ENCODE results near the gene OR52W1. TPM values are rescaled to one million over a fixed set of nuclear protein-coding genes. Genes with fewer than 3 reads are reported as not detected.
"Not testable (repeated sequence)": the region's sequence is repeated elsewhere in the genome, so short reads cannot be mapped to it uniquely, and the experiment has no call there.

Gene OR52W1
- total RNA-seq, 1 donor from 2014 or later: not detected

DNA sequence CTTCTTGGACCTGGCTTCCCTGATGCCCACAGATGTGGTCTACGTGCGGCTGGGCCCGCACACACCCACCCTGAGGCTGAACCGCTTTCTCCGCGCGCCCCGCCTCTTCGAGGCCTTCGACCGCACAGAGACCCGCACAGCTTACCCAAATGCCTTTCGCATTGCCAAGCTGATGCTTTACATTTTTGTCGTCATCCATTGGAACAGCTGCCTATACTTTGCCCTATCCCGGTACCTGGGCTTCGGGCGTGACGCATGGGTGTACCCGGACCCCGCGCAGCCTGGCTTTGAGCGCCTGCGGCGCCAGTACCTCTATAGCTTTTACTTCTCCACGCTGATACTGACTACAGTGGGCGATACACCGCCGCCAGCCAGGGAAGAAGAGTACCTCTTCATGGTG lies 41.1 kb downstream of the OR52W1 start:
- Mint-ChIP-seq H3K9me3 (ENCODE audit: low read depth) (no peaks in the 10 kb centered on the region), H3K27me3 (ENCODE audit: low read depth) (peaks cover 23% of the 10 kb centered on the region), H3K4me1 (ENCODE audit: low read depth) (peaks cover 3% of the 10 kb centered on the region), H3K36me3 (ENCODE audit: low read depth) (no peaks in the 10 kb centered on the region), H3K27ac (ENCODE audit: unreplicated experiment) (no peak overlapping the region), H3K4me3 (ENCODE audit: unreplicated experiment) (no peak overlapping the region)
- no peak for DNase-seq (ENCODE audit: low spot score)
- TF ChIP-seq, protein P1, sequence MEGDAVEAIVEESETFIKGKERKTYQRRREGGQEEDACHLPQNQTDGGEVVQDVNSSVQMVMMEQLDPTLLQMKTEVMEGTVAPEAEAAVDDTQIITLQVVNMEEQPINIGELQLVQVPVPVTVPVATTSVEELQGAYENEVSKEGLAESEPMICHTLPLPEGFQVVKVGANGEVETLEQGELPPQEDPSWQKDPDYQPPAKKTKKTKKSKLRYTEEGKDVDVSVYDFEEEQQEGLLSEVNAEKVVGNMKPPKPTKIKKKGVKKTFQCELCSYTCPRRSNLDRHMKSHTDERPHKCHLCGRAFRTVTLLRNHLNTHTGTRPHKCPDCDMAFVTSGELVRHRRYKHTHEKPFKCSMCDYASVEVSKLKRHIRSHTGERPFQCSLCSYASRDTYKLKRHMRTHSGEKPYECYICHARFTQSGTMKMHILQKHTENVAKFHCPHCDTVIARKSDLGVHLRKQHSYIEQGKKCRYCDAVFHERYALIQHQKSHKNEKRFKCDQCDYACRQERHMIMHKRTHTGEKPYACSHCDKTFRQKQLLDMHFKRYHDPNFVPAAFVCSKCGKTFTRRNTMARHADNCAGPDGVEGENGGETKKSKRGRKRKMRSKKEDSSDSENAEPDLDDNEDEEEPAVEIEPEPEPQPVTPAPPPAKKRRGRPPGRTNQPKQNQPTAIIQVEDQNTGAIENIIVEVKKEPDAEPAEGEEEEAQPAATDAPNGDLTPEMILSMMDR (IDR thresholded peaks at IDR 0.05): no peak

DNA sequence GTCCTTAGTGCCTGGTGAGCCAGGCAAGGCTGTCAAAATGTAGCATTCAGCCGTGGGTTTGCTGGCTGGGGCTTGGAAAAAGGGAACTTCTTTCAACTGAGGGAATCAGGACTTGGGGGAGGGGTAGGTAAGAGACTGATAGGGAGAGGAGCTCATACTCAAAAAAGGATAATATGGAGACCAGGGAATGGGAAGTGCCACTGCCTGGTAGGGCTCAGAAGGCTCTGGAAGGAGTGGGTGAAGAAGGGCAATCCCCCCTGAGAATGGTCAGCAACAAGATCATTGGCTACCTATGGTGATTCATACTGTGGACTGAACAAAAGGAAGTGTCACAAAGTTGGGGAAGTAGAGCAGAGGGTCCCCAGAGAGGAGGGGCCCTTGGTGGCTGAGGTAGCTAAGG lies 41.8 kb downstream of the OR52W1 start:
- TF ChIP-seq, protein P1 (IDR thresholded peaks at IDR 0.05): no peak
- no peak for DNase-seq (ENCODE audit: low spot score)
- H3K36me3 Mint-ChIP-seq (ENCODE audit: low read depth): no peaks in the 10 kb centered on the region
- H3K27me3 Mint-ChIP-seq (ENCODE audit: low read depth): peaks cover 28% of the 10 kb centered on the region
- no peak overlapping the region for H3K27ac Mint-ChIP-seq (ENCODE audit: unreplicated experiment)
- no peaks in the 10 kb centered on the region for H3K4me1 Mint-ChIP-seq (ENCODE audit: low read depth)
- H3K9me3 Mint-ChIP-seq (ENCODE audit: low read depth): no peaks in the 10 kb centered on the region
- no peak overlapping the region for H3K4me3 Mint-ChIP-seq (ENCODE audit: unreplicated experiment)

DNA sequence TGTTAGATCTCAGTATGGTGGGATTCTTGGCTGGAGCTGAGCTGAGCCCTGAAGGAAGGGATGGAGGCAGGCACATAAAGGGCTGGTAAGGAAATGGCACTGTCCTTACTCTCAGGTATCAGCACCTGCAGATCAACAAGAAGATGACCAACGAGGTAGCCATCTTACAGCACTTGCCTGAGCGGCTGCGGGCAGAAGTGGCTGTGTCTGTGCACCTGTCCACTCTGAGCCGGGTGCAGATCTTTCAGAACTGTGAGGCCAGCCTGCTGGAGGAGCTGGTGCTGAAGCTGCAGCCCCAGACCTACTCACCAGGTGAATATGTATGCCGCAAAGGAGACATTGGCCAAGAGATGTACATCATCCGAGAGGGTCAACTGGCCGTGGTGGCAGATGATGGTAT lies 42.3 kb downstream of the OR52W1 start:
- no peak for DNase-seq (ENCODE audit: low spot score)
- no peak overlapping the region for H3K4me3 Mint-ChIP-seq (ENCODE audit: unreplicated experiment)
- H3K36me3 Mint-ChIP-seq (ENCODE audit: low read depth): no peaks in the 10 kb centered on the region
- no peaks in the 10 kb centered on the region for H3K4me1 Mint-ChIP-seq (ENCODE audit: low read depth)
- peaks cover 28% of the 10 kb centered on the region for H3K27me3 Mint-ChIP-seq (ENCODE audit: low read depth)
- TF ChIP-seq, protein P1 (IDR thresholded peaks at IDR 0.05): no peak
- no peak overlapping the region for H3K27ac Mint-ChIP-seq (ENCODE audit: unreplicated experiment)
- H3K9me3 Mint-ChIP-seq (ENCODE audit: low read depth): no peaks in the 10 kb centered on the region

DNA sequence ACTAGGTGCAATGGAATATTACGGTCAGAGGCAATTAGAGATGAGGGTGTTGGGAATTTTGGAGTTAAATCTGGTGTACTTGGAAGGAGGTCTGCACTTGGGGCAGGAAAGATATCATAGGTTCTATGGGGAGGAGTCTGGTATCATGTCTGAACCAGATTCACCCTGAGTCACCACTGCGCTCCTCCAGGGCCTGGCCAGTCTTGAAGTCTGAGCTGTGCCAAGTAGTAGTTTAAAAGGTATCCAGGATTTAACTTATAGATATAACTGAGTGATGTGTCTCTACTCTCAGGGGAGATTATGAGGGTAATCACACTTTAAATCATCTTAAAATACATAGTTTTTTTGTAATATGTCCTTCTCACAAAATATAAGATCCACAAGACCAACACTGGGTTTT lies 46.5 kb downstream of the OR52W1 start:
- no peak overlapping the region for H3K27ac Mint-ChIP-seq (ENCODE audit: unreplicated experiment)
- TF ChIP-seq, protein P1 (IDR thresholded peaks at IDR 0.05): no peak
- H3K4me1 Mint-ChIP-seq (ENCODE audit: low read depth): peaks cover 8% of the 10 kb centered on the region
- DNase-seq (ENCODE audit: low spot score): no peak
- no peaks in the 10 kb centered on the region for H3K36me3 Mint-ChIP-seq (ENCODE audit: low read depth)
- H3K27me3 Mint-ChIP-seq (ENCODE audit: low read depth): peaks cover 31% of the 10 kb centered on the region
- H3K4me3 Mint-ChIP-seq (ENCODE audit: unreplicated experiment): no peak overlapping the region
- no peaks in the 10 kb centered on the region for H3K9me3 Mint-ChIP-seq (ENCODE audit: low read depth)

DNA sequence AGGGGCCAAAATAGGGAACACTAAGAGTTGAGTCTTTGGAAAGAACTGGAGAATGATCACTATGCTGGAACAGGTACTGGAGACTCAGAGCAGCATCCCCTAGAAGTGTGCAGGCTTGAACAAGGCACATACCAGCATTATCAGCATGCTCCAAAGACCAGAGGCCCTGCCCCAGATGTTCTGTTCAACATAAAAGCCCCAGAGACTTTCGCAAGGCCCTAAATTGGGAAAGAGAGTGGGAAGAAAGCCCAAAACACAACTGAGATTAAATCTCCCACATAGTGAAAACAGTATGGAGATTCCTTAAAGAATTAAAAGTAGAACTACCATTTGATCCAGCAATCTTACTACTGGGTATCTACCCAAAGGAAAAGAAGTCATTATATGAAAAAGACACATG lies 49.2 kb downstream of the OR52W1 start:
- H3K4me3 Mint-ChIP-seq (ENCODE audit: unreplicated experiment): no peak overlapping the region
- peaks cover 20% of the 10 kb centered on the region for H3K27me3 Mint-ChIP-seq (ENCODE audit: low read depth)
- H3K27ac Mint-ChIP-seq (ENCODE audit: unreplicated experiment): no peak overlapping the region
- no peak for DNase-seq (ENCODE audit: low spot score)
- no peaks in the 10 kb centered on the region for H3K36me3 Mint-ChIP-seq (ENCODE audit: low read depth)
- TF ChIP-seq, protein P1 (IDR thresholded peaks at IDR 0.05): no peak
- H3K4me1 Mint-ChIP-seq (ENCODE audit: low read depth): peaks cover 8% of the 10 kb centered on the region
- no peaks in the 10 kb centered on the region for H3K9me3 Mint-ChIP-seq (ENCODE audit: low read depth)

DNA sequence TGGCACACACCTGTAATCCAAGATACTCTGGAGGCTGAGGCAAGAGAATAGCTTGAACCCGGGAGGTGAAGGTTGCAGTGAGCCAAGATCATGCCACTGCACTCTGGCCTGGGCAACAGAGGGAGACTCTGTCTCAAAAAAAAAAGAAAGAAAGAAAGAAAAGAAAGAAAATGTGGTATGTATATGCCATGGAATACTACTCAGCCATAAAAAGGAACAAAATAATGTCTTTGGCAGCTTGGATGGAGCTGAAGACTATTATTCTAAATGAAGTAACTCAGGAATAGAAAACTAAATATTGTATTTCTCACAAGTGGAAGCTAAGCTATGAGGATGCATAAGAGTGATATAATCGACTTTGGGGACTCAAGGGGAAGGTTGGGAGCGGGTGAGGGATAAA lies 49.9 kb downstream of the OR52W1 start:
- not testable (repeated sequence) for DNase-seq (ENCODE audit: low spot score); H3K36me3 Mint-ChIP-seq (ENCODE audit: low read depth); H3K4me3 Mint-ChIP-seq (ENCODE audit: unreplicated experiment); H3K4me1 Mint-ChIP-seq (ENCODE audit: low read depth); H3K9me3 Mint-ChIP-seq (ENCODE audit: low read depth)
- peak overlapping the region; percentile 38 for H3K27ac Mint-ChIP-seq (ENCODE audit: unreplicated experiment)
- H3K27me3 Mint-ChIP-seq (ENCODE audit: low read depth): peaks cover 15% of the 10 kb centered on the region

Other genes starting within 250 kb of the OR52W1 start
- not detected in 3 replicates for gene OR56A5, start 230.7 kb upstream of the OR52W1 start, total RNA-seq
- not detected in 3 replicates for gene OR52L1, start 212.2 kb upstream of the OR52W1 start, total RNA-seq
- gene OR56A4, start 192.3 kb upstream of the OR52W1 start, total RNA-seq: not detected in 3 replicates
- not detected in 3 replicates for gene OR56A1, start 168.5 kb upstream of the OR52W1 start, total RNA-seq
- not detected in 3 replicates for gene OR56B4, start 91.5 kb upstream of the OR52W1 start, total RNA-seq
- not detected in 3 replicates for gene OR52B2, start 28.9 kb upstream of the OR52W1 start, total RNA-seq
- gene C11orf42, start 6.3 kb downstream of the OR52W1 start, total RNA-seq: not detected in 3 replicates
- 19.8 to 23.1 TPM (median 22.8 TPM) in 3 replicates for gene FHIP1B, start 35.4 kb downstream of the OR52W1 start, total RNA-seq
- 0.17 to 0.22 TPM in 2 of 3 replicates, not detected in the other for gene CNGA4, start 39.9 kb downstream of the OR52W1 start, total RNA-seq
- gene CCKBR, start 60.6 kb downstream of the OR52W1 start, total RNA-seq: not detected in 3 replicates
- gene CAVIN3, start 121.3 kb downstream of the OR52W1 start, total RNA-seq: 40.9 to 123 TPM (median 120 TPM) in 3 replicates
- 81.1 to 102 TPM (median 99.4 TPM) in 3 replicates for gene SMPD1, start 191.2 kb downstream of the OR52W1 start, total RNA-seq
- 34.5 to 42.5 TPM (median 36.4 TPM) in 3 replicates for gene APBB1, start 219.9 kb downstream of the OR52W1 start, total RNA-seq
- gene HPX, start 241.8 kb downstream of the OR52W1 start, total RNA-seq: 2.6 to 3.8 TPM (median 3.2 TPM) in 3 replicates

Data from chondrocyte (in vitro differentiated cells).